ENCODE data around the gene FOXL1.

The FOXL1 gene

GRCh38 chr16:86626966-86627365, 48.6 kb downstream of the FOXL1 start:
- Histone ChIP-seq H3K4me1 (ENCODE audit: control insufficient read depth, insufficient read depth, low read length) (no peaks in the 10 kb centered on the region), H3K9me3 (ENCODE audit: control insufficient read depth, insufficient read depth, low read length) (no peaks in the 10 kb centered on the region), H3K4me3 (ENCODE audit: low read depth, low read length) (no peak overlapping the region), H3K36me3 (ENCODE audit: control insufficient read depth, insufficient read depth, low read length) (no peaks in the 10 kb centered on the region), H3K27me3 (ENCODE audit: control insufficient read depth, insufficient read depth, low read length) (no peaks in the 10 kb centered on the region), H3K27ac (ENCODE audit: low read depth, low read length) (no peak overlapping the region), H3K9ac (ENCODE audit: low read depth, low read length) (no peak overlapping the region)

- H3K4me3 ChIP-seq (ENCODE audit: low read depth, low read length), result no peak overlapping the region
- H3K36me3 ChIP-seq (ENCODE audit: control insufficient read depth, insufficient read depth, low read length), result no peaks in the 10 kb centered on the region
- H3K4me1 ChIP-seq (ENCODE audit: control insufficient read depth, insufficient read depth, low read length), result no peaks in the 10 kb centered on the region
- no peaks in the 10 kb centered on the region for H3K27me3 ChIP-seq (ENCODE audit: control insufficient read depth, insufficient read depth, low read length)
- H3K9ac ChIP-seq (ENCODE audit: low read depth, low read length), result no peak overlapping the region
- no peaks in the 10 kb centered on the region for H3K9me3 ChIP-seq (ENCODE audit: control insufficient read depth, insufficient read depth, low read length)
- no peak overlapping the region for H3K27ac ChIP-seq (ENCODE audit: low read depth, low read length)
Measured at GRCh38 chr16:86628614-86629013, 50.3 kb downstream of the FOXL1 start.

GRCh38 chr16:86630471-86630870, 52.1 kb downstream of the FOXL1 start:
- Histone ChIP-seq H3K27me3 (ENCODE audit: control insufficient read depth, insufficient read depth, low read length) (no peaks in the 10 kb centered on the region), H3K36me3 (ENCODE audit: control insufficient read depth, insufficient read depth, low read length) (no peaks in the 10 kb centered on the region), H3K27ac (ENCODE audit: low read depth, low read length) (no peak overlapping the region), H3K4me3 (ENCODE audit: low read depth, low read length) (no peak overlapping the region), H3K4me1 (ENCODE audit: control insufficient read depth, insufficient read depth, low read length) (no peaks in the 10 kb centered on the region), H3K9ac (ENCODE audit: low read depth, low read length) (no peak overlapping the region), H3K9me3 (ENCODE audit: control insufficient read depth, insufficient read depth, low read length) (no peaks in the 10 kb centered on the region)

- Histone ChIP-seq H3K4me1 (ENCODE audit: control insufficient read depth, insufficient read depth, low read length) (no peaks in the 10 kb centered on the region), H3K9me3 (ENCODE audit: control insufficient read depth, insufficient read depth, low read length) (no peaks in the 10 kb centered on the region), H3K4me3 (ENCODE audit: low read depth, low read length) (no peak overlapping the region), H3K27ac (ENCODE audit: low read depth, low read length) (no peak overlapping the region), H3K9ac (ENCODE audit: low read depth, low read length) (no peak overlapping the region), H3K27me3 (ENCODE audit: control insufficient read depth, insufficient read depth, low read length) (no peaks in the 10 kb centered on the region), H3K36me3 (ENCODE audit: control insufficient read depth, insufficient read depth, low read length) (no peaks in the 10 kb centered on the region)
Measured at GRCh38 chr16:86631444-86631843, 53.1 kb downstream of the FOXL1 start.
